Neural cell (in vitro differentiated cells): Measurements from ENCODE around the gene PPAN.

Experiments
- EP300 ChIP-seq: fragments of 450-650 bp; conservative IDR thresholded peaks from 2 replicates; pipeline ENCODE4 v1.6.1; 2014; ENCODE audit warnings: antibody characterized with exemption, mild to moderate bottlenecking, moderate library complexity; ENCODE audit not compliant: poor library complexity, severe bottlenecking
- EZH2 ChIP-seq: fragments of 200-600, 300-800 bp; shearing (Covaris generic), sonication (generic); IDR thresholded peaks from 2 replicates; pipeline ENCODE4 v1.6.1; 2014; ENCODE audit warnings: antibody characterized with exemption, low read length, borderline replicate concordance, mild to moderate bottlenecking; ENCODE audit not compliant: insufficient read depth, poor library complexity, severe bottlenecking
- MXI1 ChIP-seq: fragments of 450-650 bp; conservative IDR thresholded peaks from 2 replicates; pipeline ENCODE4 v1.6.1; 2014; ENCODE audit warnings: antibody characterized with exemption, mild to moderate bottlenecking; ENCODE audit not compliant: poor library complexity, severe bottlenecking
- POLR2AphosphoS5 ChIP-seq: IDR thresholded peaks from 2 replicates; pipeline ENCODE4 v1.6.1; 2012
- SMC3 ChIP-seq: fragments of 450-650 bp; conservative IDR thresholded peaks from 2 replicates; pipeline ENCODE4 v1.6.1; 2014; ENCODE audit warnings: antibody characterized with exemption, mild to moderate bottlenecking, moderate library complexity; ENCODE audit not compliant: poor library complexity
- TF ChIP-seq, protein P1 (sequence below): fragments of 450-650 bp; IDR thresholded peaks from 2 replicates; pipeline ENCODE4 v1.5.1; 2014; ENCODE audit warnings: antibody characterized with exemption, mild to moderate bottlenecking, moderate library complexity; ENCODE audit not compliant: poor library complexity, severe bottlenecking
- TF ChIP-seq, protein P2 (sequence below): IDR thresholded peaks from 2 replicates; pipeline ENCODE4 v1.6.1; 2012; ENCODE audit warnings: borderline replicate concordance

DNA sequence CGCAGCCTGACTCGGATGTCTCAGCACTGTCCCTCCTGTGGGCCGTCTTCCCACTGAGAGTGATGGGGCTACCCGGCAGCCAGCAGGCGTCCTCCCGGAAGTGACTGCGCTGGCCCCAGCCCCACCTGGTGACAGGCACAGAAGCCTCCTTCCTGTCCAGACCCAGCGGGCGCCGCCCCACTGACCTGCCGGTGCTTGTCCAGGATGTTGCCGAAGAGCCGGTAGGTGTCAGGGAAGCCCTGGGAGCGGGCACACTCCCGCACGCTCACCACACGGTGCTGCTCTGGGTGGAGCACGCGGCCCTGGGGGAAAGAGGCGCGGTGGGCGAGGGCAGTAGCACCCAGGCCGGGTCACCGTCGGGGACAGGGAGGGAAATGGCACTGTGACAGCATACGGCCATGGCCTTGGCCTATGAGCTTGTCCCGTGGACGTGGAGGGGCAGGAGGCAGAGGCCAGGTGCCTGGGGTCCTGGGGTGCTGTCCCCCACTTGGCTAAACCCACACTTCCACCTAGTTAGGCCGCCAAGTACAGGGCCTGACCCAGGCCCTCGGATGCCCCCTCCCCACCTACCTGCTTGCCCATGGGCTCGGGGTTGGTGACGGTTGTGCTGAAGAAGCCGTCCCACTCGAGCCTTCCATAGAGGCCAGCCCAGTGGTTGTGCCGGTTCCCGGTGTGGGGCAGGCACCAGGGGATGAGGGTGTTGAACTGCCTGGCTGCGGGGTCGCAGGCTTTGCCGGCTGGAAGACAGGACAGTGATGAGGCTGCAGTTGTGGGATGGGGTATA is 29.6 kb downstream of the PPAN start:
- TF ChIP-seq, protein P1, sequence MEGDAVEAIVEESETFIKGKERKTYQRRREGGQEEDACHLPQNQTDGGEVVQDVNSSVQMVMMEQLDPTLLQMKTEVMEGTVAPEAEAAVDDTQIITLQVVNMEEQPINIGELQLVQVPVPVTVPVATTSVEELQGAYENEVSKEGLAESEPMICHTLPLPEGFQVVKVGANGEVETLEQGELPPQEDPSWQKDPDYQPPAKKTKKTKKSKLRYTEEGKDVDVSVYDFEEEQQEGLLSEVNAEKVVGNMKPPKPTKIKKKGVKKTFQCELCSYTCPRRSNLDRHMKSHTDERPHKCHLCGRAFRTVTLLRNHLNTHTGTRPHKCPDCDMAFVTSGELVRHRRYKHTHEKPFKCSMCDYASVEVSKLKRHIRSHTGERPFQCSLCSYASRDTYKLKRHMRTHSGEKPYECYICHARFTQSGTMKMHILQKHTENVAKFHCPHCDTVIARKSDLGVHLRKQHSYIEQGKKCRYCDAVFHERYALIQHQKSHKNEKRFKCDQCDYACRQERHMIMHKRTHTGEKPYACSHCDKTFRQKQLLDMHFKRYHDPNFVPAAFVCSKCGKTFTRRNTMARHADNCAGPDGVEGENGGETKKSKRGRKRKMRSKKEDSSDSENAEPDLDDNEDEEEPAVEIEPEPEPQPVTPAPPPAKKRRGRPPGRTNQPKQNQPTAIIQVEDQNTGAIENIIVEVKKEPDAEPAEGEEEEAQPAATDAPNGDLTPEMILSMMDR, result no peak
- TF ChIP-seq POLR2AphosphoS5, result no peak
- TF ChIP-seq, protein P2, sequence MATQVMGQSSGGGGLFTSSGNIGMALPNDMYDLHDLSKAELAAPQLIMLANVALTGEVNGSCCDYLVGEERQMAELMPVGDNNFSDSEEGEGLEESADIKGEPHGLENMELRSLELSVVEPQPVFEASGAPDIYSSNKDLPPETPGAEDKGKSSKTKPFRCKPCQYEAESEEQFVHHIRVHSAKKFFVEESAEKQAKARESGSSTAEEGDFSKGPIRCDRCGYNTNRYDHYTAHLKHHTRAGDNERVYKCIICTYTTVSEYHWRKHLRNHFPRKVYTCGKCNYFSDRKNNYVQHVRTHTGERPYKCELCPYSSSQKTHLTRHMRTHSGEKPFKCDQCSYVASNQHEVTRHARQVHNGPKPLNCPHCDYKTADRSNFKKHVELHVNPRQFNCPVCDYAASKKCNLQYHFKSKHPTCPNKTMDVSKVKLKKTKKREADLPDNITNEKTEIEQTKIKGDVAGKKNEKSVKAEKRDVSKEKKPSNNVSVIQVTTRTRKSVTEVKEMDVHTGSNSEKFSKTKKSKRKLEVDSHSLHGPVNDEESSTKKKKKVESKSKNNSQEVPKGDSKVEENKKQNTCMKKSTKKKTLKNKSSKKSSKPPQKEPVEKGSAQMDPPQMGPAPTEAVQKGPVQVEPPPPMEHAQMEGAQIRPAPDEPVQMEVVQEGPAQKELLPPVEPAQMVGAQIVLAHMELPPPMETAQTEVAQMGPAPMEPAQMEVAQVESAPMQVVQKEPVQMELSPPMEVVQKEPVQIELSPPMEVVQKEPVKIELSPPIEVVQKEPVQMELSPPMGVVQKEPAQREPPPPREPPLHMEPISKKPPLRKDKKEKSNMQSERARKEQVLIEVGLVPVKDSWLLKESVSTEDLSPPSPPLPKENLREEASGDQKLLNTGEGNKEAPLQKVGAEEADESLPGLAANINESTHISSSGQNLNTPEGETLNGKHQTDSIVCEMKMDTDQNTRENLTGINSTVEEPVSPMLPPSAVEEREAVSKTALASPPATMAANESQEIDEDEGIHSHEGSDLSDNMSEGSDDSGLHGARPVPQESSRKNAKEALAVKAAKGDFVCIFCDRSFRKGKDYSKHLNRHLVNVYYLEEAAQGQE, result no peak
- no peak for TF ChIP-seq MXI1
- no peak for TF ChIP-seq EZH2
- no peak for TF ChIP-seq SMC3
- no peak for TF ChIP-seq EP300
